GM21367 (cell line): Measurements from ENCODE around the gene IL32.
A peak's percentile ranks its signal among the peaks of the same experiment; 100 is the strongest.

Experiments
- ATAC-seq: cut with Tn5 transposase; IDR thresholded peaks from one replicate; pipeline ENCODE4 v1.9.1; 2021; ENCODE audit not compliant: unreplicated experiment

The IL32 gene

GRCh38 chr16:3088925-3089716 lies 23.7 kb downstream of the IL32 start:
- ATAC-seq, result no peak

GRCh38 chr16:3089717-3090592 lies 24.5 kb downstream of the IL32 start:
- ATAC-seq, result no peak

DNA sequence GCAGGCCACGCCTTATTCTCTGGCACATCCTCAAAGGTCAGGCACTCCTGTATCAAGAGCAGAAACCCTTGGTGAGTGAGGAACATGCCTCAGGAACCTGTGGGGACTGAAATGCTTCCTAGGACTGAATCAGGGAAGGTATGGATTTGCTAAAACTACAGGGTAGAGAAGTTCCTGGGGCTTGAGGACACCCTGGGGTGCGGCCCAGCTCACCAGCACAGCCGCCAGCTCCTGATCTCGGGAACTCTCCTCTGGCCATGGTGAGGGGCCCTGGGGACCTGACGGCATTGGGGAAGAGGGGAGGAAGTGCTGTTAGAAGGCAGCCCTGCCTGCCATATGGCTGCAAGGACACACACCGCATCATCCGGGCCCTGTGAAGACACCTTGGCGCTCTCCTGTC lies 26.1 kb downstream of the IL32 start:
- no peak for ATAC-seq

DNA sequence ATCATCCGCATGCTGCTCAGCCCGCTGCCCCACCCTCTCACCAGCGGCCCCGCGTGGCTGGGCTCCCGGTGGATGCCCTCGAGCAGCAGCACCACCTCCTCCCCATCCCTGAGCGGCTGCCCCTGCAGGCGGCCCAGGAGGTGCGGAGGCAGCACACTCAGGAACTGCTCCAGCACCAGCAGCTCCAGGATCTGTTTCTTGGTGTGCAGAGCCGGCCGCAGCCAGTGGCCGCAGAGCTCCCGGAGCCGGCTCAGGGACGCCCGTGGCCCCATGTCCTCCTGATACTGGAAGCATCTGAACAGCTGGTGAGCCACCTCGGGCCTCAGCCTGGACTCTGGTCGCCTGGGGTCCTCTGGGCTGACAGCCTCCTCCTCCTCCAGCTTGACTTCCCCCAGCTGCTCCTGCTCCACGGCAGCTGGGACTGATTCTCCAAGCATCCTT lies 27.1 kb downstream of the IL32 start:
- ATAC-seq, result no peak

DNA sequence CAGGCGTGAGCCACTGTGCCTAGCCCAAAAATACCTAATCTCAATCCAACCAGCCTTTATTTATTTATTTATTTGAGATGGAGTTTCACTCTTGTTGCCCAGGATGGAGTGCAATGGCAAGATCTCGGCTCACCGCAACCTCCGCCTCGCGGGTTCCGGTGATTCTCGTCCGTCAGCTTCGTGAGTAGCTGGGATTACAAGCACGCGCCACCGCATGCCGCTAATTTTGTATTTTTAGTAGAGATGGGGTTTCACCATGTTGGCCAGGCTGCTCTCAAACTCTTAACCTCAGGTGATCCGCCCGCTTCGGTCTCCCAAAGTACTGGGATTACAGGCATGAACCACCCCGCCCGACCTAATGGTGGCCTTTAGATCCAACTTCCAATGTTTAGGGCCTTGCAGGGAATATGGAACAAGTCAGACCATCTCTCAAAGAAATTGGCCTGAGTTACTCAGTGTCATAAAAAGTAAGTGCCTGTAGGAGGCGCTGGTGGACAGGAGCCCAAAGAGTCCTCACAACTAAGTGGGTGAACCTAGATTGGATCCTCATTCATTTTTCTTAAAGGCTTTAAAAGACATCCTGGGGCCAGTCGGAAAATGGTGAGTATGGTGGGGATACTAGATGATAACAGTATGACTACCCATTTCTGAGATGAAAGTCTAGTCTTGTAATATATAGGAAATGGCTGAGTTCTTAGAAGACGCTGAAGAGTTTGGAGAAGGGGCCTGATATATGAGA lies 29.0 kb downstream of the IL32 start:
- no peak for ATAC-seq

DNA sequence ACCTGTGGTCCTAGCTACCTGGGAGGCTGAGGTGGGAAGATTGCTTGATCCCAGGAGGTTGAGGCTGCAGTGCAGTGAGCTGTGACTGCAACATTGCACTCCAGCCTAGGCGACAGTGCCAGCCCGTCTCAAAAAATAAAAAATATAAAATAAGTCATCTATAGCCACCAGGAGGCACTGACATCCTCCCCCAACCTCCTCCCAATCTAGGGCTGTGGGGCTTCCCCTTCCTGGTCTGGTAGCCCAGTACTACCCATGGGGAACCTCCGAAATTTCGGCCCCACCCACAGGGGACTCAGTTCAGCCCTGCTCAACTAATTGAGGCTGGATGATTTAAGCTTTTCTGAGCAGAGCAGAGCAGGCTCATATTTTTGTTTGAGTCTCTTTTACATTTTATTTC lies 30.4 kb downstream of the IL32 start:
- ATAC-seq, result no peak

DNA sequence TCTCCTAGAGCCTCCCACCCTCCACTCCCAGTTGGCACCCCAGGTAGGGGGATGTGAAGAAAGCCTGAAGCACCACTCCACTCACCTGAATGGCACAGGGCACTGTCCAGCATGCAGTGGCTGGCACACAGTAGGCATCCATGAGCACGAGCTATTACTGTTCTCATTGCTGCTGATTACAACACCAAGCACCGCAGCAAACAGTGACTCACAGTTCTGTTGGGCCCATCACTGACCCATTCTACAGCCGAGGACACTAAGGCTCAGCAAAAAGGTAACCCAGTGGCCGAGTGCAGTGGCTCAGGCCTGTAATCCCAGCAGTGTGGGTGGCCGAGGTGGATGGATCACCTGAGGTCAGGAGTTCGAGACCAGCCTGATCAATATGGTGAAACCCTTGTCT lies 30.9 kb downstream of the IL32 start:
- ATAC-seq, result no peak

- no peak for ATAC-seq
Measured at GRCh38 chr16:3097266-3097665, 31.8 kb downstream of the IL32 start.

DNA sequence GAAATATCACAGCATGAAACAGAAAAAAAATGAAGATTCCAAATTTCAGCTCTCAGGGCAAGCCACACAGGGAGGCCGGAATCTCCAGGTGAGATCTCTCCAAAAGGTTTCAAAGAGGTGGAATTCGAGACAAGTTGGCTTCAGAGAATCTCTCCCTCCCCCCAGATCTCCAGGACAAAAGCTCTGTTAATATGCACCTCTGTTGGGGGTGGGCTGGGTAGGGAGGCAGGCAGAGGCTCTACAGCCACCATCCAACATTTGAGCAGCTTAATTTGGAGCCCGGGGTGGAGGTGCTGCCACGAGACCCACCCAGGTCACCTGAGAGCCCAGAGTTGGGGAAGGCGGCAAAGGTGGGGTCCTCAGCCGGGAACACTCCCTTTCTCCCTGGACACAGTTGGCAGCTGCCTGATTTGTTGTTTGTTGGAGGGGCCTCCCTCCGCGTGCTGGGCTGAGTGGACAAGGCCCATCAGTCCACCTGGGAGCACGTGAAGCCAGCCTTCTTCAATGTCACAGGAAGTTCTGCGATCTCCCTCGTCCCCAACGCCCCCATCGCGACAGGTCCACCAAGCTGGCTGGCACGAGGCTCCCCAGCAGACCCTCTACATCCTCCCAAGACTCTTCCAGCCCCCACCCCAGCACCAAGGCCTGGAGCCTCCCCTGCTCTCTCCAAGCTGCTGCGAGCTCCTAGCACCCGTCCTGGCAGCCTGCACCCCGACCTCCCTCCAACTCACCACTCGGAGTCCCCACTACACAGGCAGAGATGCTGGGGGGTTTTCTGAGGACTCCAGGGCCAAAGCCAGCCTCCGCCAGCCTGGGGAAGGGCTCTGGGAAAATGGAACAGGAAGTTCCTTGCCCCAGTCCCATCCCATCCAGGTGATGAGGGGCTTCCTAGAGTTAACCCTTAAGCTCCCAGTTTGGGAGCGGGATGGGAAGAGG lies 33.3 kb downstream of the IL32 start, which contains the start of gene ZSCAN10:
TSS of gene ZSCAN10 (minus strand) at position 836 of the 936 bp plus-strand sequence. CDS start 6,357 bp downstream, outside the sequence.
- no peak for ATAC-seq

DNA sequence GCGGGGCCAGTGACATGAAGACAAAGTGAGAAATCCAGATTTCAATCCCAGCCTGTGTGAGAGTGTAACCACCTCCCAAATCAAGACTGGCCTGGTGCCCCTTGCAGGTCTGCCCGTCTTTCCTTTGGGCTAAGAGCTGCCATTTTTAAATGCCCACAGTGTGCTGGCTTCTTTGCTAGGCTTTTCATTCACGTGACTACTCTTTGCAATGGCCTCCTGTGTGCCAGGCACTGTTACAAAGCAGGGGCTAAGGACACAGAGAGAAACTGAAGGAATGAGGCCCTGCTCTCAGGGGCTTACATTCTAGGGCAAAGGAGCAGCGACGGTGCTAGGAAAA lies 33.9 kb downstream of the IL32 start:
- no peak for ATAC-seq

- peak; percentile 52 for ATAC-seq
Measured at GRCh38 chr16:3099732-3100499, 34.5 kb downstream of the IL32 start.

DNA sequence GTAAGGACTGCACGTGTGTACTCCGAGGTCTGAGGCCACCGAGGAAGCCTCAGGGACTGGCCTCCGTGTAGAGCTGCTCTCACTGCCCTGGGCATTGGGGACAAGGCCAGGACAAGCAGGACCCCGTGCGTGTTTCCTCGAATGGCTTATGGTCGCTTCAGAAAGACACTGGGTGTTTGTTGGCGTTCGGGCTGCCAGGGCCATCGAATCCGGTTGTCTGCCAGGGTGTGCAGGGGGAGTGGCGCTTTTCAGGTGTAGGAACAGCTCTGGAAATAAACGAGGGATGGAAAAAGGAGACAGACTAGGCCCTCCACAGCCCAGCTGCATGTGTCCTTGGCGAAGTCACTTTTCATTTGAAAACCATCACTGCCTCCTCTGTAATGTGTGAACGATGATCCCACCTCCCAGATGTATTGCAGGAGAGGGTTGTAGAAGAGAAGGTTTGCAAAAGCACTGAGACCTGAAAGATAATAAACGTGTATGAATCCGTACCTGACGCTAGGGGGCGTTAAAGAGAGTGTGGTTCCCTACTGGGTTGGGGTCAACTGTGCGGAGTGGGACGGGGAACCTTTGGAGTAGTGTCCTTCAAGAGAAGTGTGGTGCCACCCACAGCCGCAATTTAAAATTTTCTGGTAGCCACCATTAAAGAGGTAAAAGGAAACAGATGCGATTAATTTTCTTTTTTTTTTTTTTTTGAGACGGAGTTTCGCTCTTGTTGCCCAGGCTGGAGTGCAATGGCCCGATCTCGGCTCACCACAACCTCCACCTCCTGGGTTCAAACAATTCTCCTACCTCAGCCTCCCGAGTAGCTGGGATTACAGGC lies 35.8 kb downstream of the IL32 start:
- ATAC-seq, result no peak

- ATAC-seq, result no peak
Measured at GRCh38 chr16:3101841-3102470, 36.5 kb downstream of the IL32 start.

- ATAC-seq, result no peak
Measured at GRCh38 chr16:3106205-3106928, 40.9 kb downstream of the IL32 start.

GRCh38 chr16:3112058-3112880 lies 46.8 kb downstream of the IL32 start, which contains the start of gene ZNF205:
Gene ZNF205, plus strand, starts transcription at chr16:3112586. Its CDS starts 845 bp downstream, at chr16:3113431.
- no peak for ATAC-seq

DNA sequence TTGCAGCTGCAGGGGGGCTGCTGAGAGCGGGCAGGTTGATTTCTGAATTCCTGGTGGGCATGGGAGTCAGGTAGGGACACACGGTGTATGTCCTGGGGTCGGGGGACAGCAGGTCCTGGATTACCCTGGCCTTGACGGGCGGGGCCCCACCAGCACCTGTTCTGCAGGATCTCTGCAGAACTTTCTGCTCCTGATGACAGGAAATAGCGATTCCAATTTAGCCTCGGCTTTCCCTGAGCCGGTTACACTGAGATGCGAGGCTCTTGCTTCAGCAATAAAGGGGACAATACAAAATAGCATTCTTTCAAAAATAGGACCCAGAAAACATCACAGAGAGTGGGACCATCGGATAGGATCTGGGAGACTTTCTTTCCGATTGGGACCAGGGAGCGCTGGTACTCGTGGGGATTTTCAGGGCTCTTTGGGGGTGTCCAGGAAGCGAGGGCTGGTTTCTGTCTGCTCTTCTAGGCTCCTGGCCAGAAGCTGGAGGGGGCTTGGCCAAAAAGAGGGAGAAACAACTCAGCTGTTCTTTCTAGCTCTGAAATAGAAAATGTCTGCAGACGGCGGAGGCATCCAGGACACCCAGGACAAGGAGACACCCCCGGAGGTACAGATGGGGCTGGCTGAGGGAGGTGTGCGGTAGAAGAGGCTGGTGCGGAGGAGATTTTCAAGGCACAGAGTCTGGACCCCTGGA lies 47.6 kb downstream of the IL32 start:
- no peak for ATAC-seq
